Mucosa of descending colon (tissue), 3 donors: ENCODE measurements around the gene SALL3. TPM values are rescaled to one million over a fixed set of nuclear protein-coding genes. Genes with fewer than 3 reads are reported as not detected.

Source experiments
- ATAC-seq: fragments of 200-7000 bp; cut with Tn5 transposase; one replicate; pipeline ENCODE4 v1.9.1; 2020; ENCODE audit warnings: mild to moderate bottlenecking, moderate library complexity
- DNase-seq, 3 donors: peaks; one replicate each; pipeline ENCODE4 v3.0.0-alpha.2; 2020
- H3K36me3 ChIP-seq: fragments of 200-600 bp; one replicate; pipeline ENCODE4 v1.8.0; 2021; ENCODE audit warnings: low read depth, mild to moderate bottlenecking
- H3K4me1 ChIP-seq: fragments of 200-600 bp; one replicate; pipeline ENCODE4 v1.8.0; 2021; ENCODE audit warnings: low read depth, mild to moderate bottlenecking
- H3K4me3 ChIP-seq: fragments of 200-600 bp; one replicate; pipeline ENCODE4 v1.8.0; 2021; ENCODE audit warnings: mild to moderate bottlenecking
- H3K9me3 ChIP-seq: fragments of 200-600 bp; one replicate; pipeline ENCODE4 v1.8.0; 2021; ENCODE audit warnings: mild to moderate bottlenecking
- intact Hi-C, 2 donors: fragments of 100-400 bp; cut with DNase I in 1 of 2; cut with micrococcal nuclease in 1 of 2; formaldehyde crosslinking; loops; one replicate each; pipeline versions ENCODE4 v1.11.0 to v1.11.1; 2022; cut with DNase I, micrococcal nuclease
- total RNA-seq, 3 donors: library from RNA; stranded (reverse); fragmentation: NEBNext Ultra II Directional in 2 of 3; extraction: Animal tissue kit (Norgen Biotek cat#: 25700) in 2 of 3; gene quantifications; one replicate each; pipeline versions ENCODE4 v1.2.1 to v1.2.4, GENCODE V29; 2021 to 2023
- TF ChIP-seq, protein P1 (sequence below): fragments of 200-600 bp; IDR thresholded peaks from one replicate; pipeline ENCODE4 v1.8.0; 2022; ENCODE audit warnings: antibody characterized with exemption, mild to moderate bottlenecking
- donor health status: DM: no; HTN: no; CAD: no; lungs with moderate emphysema.
- donor health status: DM: no; HTN: no; CAD: no.
- donor health status: DM: no; HTN: yes; CAD: no.

The SALL3 gene
- total RNA-seq, 3 donors from 2014 or later, result not detected

DNA sequence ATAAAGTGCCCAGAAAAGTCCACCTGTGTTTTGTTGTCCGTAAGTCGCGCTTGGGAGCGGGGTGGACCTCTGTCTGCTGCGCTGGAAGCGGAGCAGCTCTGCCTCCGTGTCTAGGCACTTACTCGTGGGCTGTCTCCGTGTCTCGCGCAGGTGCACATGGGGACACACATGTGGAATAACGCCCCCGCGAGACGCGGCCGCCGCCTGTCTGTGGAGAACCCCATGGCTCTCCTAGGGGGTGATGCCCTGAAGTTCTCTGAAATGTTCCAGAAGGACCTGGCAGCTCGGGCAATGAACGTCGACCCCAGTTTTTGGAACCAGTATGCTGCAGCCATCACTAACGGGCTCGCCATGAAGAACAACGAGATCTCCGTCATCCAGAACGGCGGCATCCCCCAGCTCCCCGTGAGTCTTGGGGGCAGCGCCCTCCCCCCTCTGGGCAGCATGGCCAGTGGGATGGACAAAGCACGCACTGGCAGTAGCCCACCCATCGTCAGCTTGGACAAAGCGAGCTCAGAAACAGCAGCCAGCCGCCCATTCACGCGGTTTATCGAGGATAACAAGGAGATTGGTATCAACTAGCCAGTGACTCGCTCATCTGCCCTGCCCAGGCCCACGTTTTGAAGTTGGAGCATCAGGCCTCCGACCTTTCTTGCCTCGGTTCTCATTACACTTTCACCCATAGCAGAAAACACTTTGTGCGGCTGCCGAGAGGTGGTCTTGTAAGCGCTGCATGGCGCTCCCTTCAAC, 17.3 kb downstream of the SALL3 start:
- no peak for ATAC-seq
- H3K4me3 ChIP-seq, result no peak overlapping the region
- TF ChIP-seq, protein P1, sequence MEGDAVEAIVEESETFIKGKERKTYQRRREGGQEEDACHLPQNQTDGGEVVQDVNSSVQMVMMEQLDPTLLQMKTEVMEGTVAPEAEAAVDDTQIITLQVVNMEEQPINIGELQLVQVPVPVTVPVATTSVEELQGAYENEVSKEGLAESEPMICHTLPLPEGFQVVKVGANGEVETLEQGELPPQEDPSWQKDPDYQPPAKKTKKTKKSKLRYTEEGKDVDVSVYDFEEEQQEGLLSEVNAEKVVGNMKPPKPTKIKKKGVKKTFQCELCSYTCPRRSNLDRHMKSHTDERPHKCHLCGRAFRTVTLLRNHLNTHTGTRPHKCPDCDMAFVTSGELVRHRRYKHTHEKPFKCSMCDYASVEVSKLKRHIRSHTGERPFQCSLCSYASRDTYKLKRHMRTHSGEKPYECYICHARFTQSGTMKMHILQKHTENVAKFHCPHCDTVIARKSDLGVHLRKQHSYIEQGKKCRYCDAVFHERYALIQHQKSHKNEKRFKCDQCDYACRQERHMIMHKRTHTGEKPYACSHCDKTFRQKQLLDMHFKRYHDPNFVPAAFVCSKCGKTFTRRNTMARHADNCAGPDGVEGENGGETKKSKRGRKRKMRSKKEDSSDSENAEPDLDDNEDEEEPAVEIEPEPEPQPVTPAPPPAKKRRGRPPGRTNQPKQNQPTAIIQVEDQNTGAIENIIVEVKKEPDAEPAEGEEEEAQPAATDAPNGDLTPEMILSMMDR, result no peak
- H3K9me3 ChIP-seq, result peaks cover 10% of the 10 kb centered on the region
- no peaks in the 10 kb centered on the region for H3K36me3 ChIP-seq
- DNase-seq, result peak in 1 of 3 donors; percentile 42
- H3K4me1 ChIP-seq, result no peaks in the 10 kb centered on the region
- intact Hi-C loops, result no loop called here

DNA sequence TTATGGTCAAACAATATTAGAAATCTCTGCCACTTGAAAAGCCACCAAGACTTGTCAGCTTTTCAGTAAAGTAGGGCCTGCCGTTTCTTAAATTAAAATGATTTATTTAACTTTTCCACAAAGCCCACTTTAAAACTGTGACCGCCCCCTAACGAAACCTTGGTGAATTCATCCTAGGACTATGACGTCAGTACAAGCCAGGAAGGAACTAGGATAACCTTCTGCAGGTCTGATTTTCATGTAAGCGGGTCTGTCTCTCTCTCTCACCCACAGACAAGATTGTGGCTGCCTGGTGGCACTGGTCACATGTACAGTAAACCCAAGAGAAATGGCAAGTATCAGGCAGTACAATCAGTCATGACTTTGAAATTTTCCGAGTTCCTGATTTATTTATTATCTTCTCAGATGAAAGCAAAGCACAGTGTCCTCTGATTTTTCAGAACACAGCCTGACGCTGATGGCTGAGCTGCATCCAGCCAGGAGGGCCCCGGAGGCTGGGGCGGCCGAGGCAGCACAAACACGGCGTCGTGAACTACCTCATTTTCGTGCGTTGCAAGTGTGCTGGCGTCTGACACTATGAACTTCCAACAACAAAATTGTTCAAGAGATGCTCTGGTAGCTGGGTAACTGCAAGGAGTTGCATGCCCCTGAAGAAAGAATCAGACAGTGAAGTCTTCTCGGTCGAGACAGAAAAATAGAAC, 18.9 kb downstream of the SALL3 start:
- H3K4me1 ChIP-seq, result no peaks in the 10 kb centered on the region
- intact Hi-C loops, result no loop called here
- no peak for ATAC-seq
- H3K4me3 ChIP-seq, result no peak overlapping the region
- TF ChIP-seq, protein P1, result no peak
- no peaks in the 10 kb centered on the region for H3K36me3 ChIP-seq
- peaks cover 4% of the 10 kb centered on the region for H3K9me3 ChIP-seq
- no peak for DNase-seq

DNA sequence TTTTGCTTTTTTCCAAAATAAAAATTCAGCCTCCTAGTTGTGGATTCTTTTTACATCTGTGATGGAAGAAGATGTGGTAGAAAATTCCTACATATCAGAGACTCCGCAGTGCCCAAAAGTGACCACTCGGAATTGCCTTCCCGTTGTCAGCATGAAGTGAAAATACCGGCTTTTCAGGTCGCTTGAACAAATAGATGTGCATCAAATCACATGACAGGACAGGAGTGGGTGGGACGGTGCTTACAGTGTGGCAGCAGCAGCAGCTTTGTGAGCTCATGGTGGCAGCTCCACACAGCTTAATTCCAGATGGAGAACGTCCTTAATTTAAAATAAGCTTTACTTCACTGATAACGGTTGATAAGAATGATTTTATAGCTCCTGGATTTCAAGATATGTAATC, 20.3 kb downstream of the SALL3 start:
- Histone ChIP-seq H3K4me1 (no peaks in the 10 kb centered on the region), H3K9me3 (no peaks in the 10 kb centered on the region), H3K36me3 (no peaks in the 10 kb centered on the region), H3K4me3 (no peak overlapping the region)
- DNase-seq (peak in 1 of 3 donors; percentile 32), ATAC-seq (no peak)
- TF ChIP-seq, protein P1, result no peak
- intact Hi-C loops, result no loop called here

DNA sequence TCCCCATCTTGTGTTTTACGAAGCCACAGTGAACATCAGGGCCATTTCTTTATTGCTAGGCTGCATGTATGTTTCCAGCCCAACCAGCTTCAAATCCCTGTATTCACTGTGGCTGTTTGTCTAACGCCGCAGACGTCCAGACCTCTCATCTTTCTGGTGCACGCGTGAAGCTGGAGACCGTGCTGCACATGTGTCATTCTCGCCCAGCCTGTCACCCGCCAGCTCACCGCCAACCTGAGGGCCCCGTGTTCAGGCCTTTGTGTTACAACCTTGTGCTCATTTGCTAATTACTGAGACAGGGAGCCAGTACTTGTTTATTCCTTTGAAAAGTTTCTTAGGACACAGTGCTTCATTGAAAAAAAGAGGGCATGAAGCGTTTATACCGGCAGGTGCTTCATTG, 21.4 kb downstream of the SALL3 start:
- no peak overlapping the region for H3K4me3 ChIP-seq
- intact Hi-C loops, result no loop called here
- no peak for DNase-seq
- H3K36me3 ChIP-seq, result no peaks in the 10 kb centered on the region
- TF ChIP-seq, protein P1, result no peak
- no peaks in the 10 kb centered on the region for H3K9me3 ChIP-seq
- ATAC-seq, result no peak
- no peaks in the 10 kb centered on the region for H3K4me1 ChIP-seq

DNA sequence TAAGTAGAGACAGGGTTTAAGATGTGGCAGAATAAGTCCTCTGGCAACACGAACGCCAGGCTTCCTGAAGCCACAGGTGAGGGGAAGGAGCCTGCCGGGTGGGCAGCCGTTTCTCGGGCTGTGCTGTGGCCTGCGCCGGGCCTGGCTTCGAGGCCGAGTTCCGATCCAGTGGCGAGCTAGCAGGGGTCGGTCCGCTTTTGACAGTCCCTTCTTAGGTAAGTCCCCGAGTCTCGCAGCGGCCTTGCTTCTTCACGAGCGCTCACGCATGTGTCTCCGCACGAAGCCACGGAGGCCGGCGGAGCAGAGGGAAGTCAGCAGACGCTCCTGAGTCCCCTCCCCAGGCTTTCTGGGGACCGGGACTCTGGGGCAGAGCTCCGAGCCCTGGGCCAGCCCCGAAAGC, 26.0 kb downstream of the SALL3 start:
- DNase-seq (no peak), ATAC-seq (no peak)
- intact Hi-C loops, result no loop called here
- TF ChIP-seq, protein P1, result no peak
- Histone ChIP-seq H3K9me3 (no peaks in the 10 kb centered on the region), H3K4me3 (no peak overlapping the region), H3K36me3 (no peaks in the 10 kb centered on the region), H3K4me1 (no peaks in the 10 kb centered on the region)
